Measurements from ENCODE around the gene PPP6R3.

DNA sequence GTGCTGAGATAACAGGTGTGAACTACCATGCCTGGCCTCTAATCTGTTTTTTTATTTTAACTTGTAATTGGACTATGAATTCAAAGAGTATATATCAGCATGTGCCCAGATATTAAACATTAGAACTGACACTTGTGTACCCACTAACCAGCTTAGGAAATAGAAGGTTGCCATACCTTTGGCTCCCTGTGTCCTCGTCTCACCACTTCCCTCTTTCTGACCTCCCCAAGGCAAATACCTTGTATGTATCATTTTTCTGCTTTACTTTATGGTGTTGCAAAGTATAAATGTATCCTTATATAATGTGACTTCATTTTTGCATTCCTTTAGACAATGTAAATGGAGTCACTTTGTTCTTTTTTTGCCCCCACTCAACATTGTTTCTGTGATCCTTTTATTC lies 9.1 kb downstream of the PPP6R3 start:
- no peak for TF ChIP-seq EZH2 (IDR thresholded peaks at IDR 0.05; ENCODE audit: borderline replicate concordance, low read depth, low read length, severe bottlenecking)
- no peak for TF ChIP-seq CTCF (IDR thresholded peaks at IDR 0.05; ENCODE audit: borderline replicate concordance, extremely low read depth, low read length, poor library complexity, severe bottlenecking)
